HepG2 (cell line): Measurements from ENCODE around the gene ACSS2.

Experiments used
- ARNTL ChIP-seq: sonication (generic); formaldehyde crosslinking; IDR thresholded peaks from 2 replicates; pipeline ENCODE4 v1.4.0; 2020; ENCODE audit warnings: mild to moderate bottlenecking, missing genetic modification reagents
- HDAC1 ChIP-seq: sonication (generic); formaldehyde crosslinking; IDR thresholded peaks from 2 replicates; pipeline ENCODE4 v1.5.1; 2020; ENCODE audit warnings: mild to moderate bottlenecking, missing genetic modification reagents
- MIXL1 ChIP-seq: IDR thresholded peaks from 2 replicates; pipeline ENCODE4 v1.6.1; 2016
- POLR2AphosphoS5 ChIP-seq: IDR thresholded peaks from 2 replicates; pipeline ENCODE4 v1.6.1; 2012; ENCODE audit warnings: low read depth, low read length
- PRPF4 ChIP-seq: fragments of 200-400 bp; formaldehyde crosslinking; IDR thresholded peaks from 2 replicates; pipeline ENCODE4 v1.6.1; 2016; ENCODE audit warnings: low read length, low read depth; ENCODE audit not compliant: poor library complexity, severe bottlenecking
- ZNF776 ChIP-seq: sonication (generic); formaldehyde crosslinking; IDR thresholded peaks from 2 replicates; pipeline ENCODE4 v1.4.0; 2020; ENCODE audit warnings: mild to moderate bottlenecking, missing genetic modification reagents
- ZZZ3 ChIP-seq: sonication (generic); formaldehyde crosslinking; IDR thresholded peaks from 2 replicates; pipeline ENCODE4 v1.4.0; 2020; ENCODE audit warnings: missing genetic modification reagents, mild to moderate bottlenecking, borderline replicate concordance
- TF ChIP-seq, protein P1 (sequence below): sonication (generic); formaldehyde crosslinking; IDR thresholded peaks from 2 replicates; pipeline ENCODE4 v1.5.0; 2020; ENCODE audit warnings: mild to moderate bottlenecking, missing genetic modification reagents, moderate library complexity

DNA sequence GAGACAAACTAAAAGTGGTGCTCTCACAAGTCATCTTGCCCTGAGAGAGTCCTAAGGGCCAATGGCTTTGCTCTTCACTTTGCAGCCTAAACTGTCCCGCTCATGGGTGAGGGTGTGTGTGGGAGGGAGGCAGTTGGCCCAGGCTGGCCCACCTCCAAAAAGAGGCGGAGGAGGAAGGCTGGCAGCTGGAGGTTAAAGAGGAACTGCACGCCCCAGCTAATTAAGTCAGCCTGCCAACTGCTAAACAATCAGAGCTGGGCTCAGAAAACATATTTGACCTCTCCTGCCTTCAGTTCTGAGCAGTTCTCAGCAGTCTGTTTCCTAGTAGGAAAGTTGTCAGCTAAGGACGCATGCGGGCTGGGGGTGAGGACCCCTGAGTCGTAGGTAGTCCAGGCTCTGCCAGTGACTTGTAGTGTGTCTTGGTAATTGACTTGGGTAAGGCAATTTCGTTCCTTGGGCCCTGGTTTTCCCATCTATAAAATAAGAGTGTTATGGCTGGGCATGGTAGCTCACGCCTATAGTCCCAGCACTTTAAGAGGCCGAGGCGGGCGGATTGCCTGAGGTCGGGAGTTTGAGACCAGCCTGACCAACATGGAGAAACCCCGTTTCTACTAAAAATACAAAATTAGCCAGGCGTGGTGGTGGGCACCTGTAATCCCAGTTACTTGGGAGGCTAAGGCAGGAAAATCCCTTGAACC lies 62.2 kb downstream of the ACSS2 start:
- TF ChIP-seq MIXL1 (no peak), ARNTL (no peak), ZNF776 (CRISPR knock-in tag) (no peak), HDAC1 (CRISPR knock-in tag) (no peak), POLR2AphosphoS5 (no peak), ZZZ3 (CRISPR knock-in tag) (no peak), PRPF4 (no peak)
- TF ChIP-seq, protein P1, sequence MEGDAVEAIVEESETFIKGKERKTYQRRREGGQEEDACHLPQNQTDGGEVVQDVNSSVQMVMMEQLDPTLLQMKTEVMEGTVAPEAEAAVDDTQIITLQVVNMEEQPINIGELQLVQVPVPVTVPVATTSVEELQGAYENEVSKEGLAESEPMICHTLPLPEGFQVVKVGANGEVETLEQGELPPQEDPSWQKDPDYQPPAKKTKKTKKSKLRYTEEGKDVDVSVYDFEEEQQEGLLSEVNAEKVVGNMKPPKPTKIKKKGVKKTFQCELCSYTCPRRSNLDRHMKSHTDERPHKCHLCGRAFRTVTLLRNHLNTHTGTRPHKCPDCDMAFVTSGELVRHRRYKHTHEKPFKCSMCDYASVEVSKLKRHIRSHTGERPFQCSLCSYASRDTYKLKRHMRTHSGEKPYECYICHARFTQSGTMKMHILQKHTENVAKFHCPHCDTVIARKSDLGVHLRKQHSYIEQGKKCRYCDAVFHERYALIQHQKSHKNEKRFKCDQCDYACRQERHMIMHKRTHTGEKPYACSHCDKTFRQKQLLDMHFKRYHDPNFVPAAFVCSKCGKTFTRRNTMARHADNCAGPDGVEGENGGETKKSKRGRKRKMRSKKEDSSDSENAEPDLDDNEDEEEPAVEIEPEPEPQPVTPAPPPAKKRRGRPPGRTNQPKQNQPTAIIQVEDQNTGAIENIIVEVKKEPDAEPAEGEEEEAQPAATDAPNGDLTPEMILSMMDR (CRISPR knock-in tag): no peak
